CD4-positive, alpha-beta T cell treated with Interleukin-2 at 100 ng/mL for 4 hours (primary cell): Measurements from ENCODE around the gene EXD3.
A peak's percentile ranks its signal among the peaks of the same experiment; 100 is the strongest.
"Not testable (repeated sequence)": the region's sequence is repeated elsewhere in the genome, so short reads cannot be mapped to it uniquely, and the experiment has no call there.

Experiments used
- DNase-seq: peaks from one replicate; pipeline ENCODE4 v3.0.0-alpha.2; 2020; ENCODE audit warnings: low spot score

The EXD3 gene

DNA sequence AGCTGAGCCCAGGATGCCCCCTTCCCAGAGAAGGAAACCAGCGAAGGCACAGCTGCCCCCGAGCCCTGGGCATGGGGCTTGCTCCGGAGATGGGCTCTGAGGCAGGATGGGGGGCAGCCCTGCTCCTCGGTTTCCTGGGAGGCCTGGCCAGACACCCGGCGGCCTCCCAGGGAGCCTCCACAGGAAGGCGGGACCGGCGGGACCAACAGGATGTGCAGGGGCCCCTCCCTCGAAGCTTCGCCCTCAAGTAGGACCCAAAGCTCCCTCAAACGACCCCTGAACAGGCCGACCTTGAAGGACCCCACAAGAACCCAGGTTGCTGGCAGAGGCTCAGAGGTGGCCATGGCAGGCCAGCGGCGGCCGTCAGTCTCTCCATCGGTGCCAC lies 11.7 kb downstream of the EXD3 start:
- no peak for DNase-seq

GRCh38 chr9:137410891-137411249 lies 12.1 kb downstream of the EXD3 start:
- DNase-seq, result no peak

DNA sequence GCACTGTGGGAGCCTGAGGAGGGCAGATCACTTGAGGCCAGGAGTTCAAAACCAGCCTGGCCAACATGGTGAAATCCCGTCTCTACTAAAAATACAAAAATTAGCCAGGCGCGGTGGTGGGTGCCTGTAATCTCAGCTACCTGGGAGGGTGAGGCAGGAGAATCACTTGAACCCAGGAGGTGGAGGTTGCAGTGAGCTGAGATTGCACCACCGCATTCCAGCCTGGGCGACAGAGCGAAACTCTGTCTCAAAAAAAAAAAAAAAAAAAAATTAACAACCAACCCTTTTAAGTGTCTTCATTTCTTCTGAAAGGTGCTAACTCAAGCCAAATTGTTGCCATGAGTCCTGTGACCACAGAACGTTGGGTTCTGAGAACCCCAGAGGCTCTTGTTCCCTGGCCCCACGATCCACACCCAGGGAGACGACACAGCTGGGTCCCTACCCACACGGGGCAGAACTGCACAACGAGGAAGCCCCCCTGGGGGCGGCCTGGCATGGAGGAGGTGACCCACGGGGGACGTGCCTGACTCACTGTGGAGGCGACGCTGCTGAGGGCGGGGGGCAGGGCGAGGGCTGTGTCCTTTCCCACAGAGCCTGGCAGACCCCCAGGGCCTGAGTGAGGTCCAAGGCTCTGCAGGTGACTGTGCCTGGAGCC lies 12.6 kb downstream of the EXD3 start:
- DNase-seq, result not testable (repeated sequence)

DNA sequence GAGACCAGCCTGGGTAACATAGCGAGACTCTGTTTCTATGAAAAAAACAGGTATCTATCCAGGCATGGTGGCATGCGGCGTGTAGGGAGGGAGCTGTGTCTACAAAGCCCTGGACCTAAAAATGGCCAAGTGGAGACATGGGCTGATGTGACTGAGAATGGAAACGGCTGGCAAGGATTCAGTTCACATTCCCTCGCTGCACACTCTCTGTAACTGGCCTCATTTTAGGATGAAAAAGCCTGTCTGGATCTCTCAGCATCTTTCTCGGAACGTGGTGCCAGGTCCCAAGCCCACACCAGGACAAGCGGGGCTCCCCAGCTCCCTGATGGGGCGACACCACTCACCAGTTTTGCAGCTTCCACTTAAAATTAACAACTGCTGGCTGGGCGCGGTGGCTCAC lies 13.4 kb downstream of the EXD3 start:
- DNase-seq, result no peak

GRCh38 chr9:137408651-137409405 lies 14.1 kb downstream of the EXD3 start:
- no peak for DNase-seq

GRCh38 chr9:137407590-137408300 lies 15.2 kb downstream of the EXD3 start:
- no peak for DNase-seq

GRCh38 chr9:137406876-137407589 lies 15.9 kb downstream of the EXD3 start:
- DNase-seq, result peak; percentile 57

- no peak for DNase-seq
These were observed 16.7 kb downstream of the EXD3 start for GRCh38 chr9:137406085-137406760.

DNA sequence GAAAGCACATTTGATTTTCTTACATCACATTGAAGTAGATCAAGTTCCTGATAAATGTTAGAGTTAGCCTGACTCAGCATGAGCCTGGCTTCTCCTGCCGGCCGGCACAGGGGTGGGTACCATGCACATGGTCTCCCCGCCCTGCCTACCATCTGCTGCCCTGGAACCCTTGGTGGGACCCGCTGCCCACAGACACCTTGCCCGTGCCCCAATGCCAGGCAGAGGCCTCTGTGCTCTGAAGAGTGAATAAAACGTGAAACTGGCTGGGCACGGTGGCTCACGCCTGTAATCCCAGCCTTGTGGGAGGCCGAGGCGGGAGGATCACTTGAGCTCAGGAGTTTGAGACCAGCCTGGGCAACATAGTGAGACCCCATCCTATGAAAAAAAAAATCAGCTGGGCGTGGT lies 17.3 kb downstream of the EXD3 start:
- DNase-seq, result no peak

DNA sequence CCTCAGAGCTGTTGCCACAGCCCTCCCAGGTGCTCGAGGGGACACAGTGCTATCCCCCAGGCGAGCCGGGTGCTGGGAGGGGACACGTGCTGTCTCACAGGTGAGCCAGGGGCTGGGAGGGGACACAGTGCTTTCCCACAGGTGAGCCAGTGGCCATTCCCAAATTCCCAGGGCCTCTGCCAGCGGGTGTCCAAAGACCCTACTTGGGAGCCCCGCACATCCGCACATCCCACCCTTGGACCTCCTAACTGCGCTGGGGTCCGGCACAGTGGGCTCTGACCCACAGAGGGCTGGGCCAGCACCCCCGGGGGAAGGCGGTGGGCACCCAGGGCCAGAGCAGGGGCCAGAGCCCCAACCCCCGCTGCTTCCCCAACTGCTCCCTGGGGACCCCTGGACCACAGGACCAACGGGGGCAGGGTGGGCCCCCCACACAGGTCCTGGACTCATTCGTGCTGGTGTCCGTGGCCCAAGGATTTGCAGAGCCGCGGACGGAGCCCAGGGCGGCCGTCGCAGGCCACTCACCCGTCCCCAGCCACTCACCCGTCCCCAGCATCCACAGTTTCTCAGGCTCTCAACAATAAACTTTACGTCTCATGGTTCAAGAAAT lies 17.9 kb downstream of the EXD3 start:
- no peak for DNase-seq

- DNase-seq, result no peak
These were observed 19.7 kb downstream of the EXD3 start for GRCh38 chr9:137403269-137403668.

DNA sequence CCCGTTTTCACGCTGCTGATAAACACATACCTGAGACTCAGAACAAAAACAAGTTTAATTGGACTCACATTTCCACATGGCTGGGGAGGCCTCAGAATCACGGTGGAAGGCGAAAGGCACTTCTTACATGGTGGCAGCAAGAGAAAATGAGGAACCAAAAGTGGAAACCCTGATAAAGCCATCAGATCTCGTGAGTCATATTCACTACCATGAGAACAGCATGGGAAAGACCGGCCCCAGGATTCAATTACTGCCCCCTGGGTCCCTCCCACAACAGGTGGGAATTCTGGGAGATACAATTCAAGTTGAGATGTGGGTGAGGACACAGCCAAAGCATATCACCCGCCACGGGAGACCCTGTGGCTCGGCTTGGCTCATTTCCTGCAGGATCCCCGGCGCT lies 20.2 kb downstream of the EXD3 start:
- no peak for DNase-seq

- no peak for DNase-seq
These were observed 24.1 kb downstream of the EXD3 start for GRCh38 chr9:137398561-137399468.

- peak; percentile 4 for DNase-seq
These were observed 25.1 kb downstream of the EXD3 start for GRCh38 chr9:137397675-137398423.

- DNase-seq, result no peak
These were observed 26.2 kb downstream of the EXD3 start for GRCh38 chr9:137396634-137397367.

GRCh38 chr9:137396227-137396626 lies 26.7 kb downstream of the EXD3 start:
- DNase-seq, result no peak

GRCh38 chr9:137395666-137396010 lies 27.3 kb downstream of the EXD3 start:
- no peak for DNase-seq

GRCh38 chr9:137394866-137395665 lies 27.9 kb downstream of the EXD3 start:
- DNase-seq, result no peak
